Neural progenitor cell (in vitro differentiated cells): ENCODE measurements around the gene CTLA4.

Experiments used
- CTCF ChIP-seq: fragments of 200-600 bp; sonication (generic); IDR thresholded peaks from 2 replicates; pipeline ENCODE4 v1.5.1; 2017; ENCODE audit warnings: antibody characterized with exemption, mild to moderate bottlenecking
- EZH2 ChIP-seq: fragments of 200-600 bp; sonication (generic); IDR thresholded peaks from 2 replicates; pipeline ENCODE4 v1.6.1; 2017; ENCODE audit warnings: antibody characterized with exemption, mild to moderate bottlenecking, moderate library complexity

DNA sequence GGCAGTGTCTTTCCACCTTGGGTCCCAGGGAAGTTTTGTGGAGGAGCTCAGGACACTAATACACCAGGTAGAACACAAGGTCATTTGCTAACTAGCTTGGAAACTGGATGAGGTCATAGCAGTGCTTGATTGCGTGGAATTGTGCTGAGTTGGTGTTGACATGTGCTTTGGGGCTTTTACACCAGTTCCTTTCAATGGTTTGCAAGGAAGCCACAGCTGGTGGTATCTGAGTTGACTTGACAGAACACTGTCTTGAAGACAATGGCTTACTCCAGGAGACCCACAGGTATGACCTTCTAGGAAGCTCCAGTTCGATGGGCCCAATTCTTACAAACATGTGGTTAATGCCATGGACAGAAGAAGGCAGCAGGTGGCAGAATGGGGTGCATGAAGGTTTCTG lies 5.9 kb downstream of the CTLA4 start:
- TF ChIP-seq EZH2, result no peak
- no peak for TF ChIP-seq CTCF
